GM12878 (cell line): ENCODE results near the gene TBCK. TPM values are rescaled to one million over a fixed set of nuclear protein-coding genes. Genes with fewer than 3 reads are reported as not detected.

ENCODE experiments used
- ATAC-seq: fragments of 200-7000 bp; cut with Tn5 transposase; 3 replicates; pipeline ENCODE4 v1.9.1; 2020; ENCODE audit warnings: mild to moderate bottlenecking, moderate library complexity
- BruUV-seq: library from RNA; stranded (reverse); fragments of 400-500 nt; replicated peaks from 2 replicates; lab custom pipeline; 2021; lab: Mats Ljungman, UMichigan
- CTCF ChIA-PET: fragments of 300-600 bp; sonication (Branson Sonifier 250); formaldehyde crosslinking; extraction: SDS; loops from one replicate; lab custom pipeline; 2021; ENCODE audit warnings: inconsistent platforms; lab: Yijun Ruan, JAX
- POLR2A ChIA-PET: fragments of 350-600 bp; formaldehyde crosslinking; extraction: SDS; loops from one replicate; lab custom pipeline; 2021; ENCODE audit warnings: inconsistent platforms; lab: Charles Lee
- RAD21 ChIA-PET: fragments of 300-600 bp; sonication (Branson Sonifier 250); formaldehyde crosslinking; loops from one replicate; lab custom pipeline; 2023; ENCODE audit warnings: antibody characterized with exemption; ENCODE audit not compliant: unreplicated experiment; lab: Charles Lee
- SMC1A ChIA-PET: fragments of 300-600 bp; sonication (Branson Sonifier 250); formaldehyde crosslinking; loops from one replicate; lab custom pipeline; 2023; ENCODE audit not compliant: unreplicated experiment, uncharacterized antibody; lab: Charles Lee
- DNase-seq: peaks from one replicate; pipeline ENCODE4 v3.0.0-alpha.2; 2011; ENCODE audit warnings: low read depth, low spot score
- FAIRE-seq: peaks from 3 replicates; lab custom pipeline; 2011; peaks lifted over from hg19 to GRCh38; lab: Jason Lieb, UNC
- H2AFZ ChIP-seq: 2 replicates; pipeline ENCODE4 v1.6.0; 2011; ENCODE audit warnings: low read depth, low read length, control low read depth; ENCODE audit not compliant: control insufficient read depth
- H3K27ac ChIP-seq: 2 replicates; pipeline ENCODE4 v1.5.1; 2011; ENCODE audit warnings: control low read depth; ENCODE audit not compliant: control insufficient read depth, insufficient read depth
- H3K27me3 ChIP-seq, 2 experiments: replicated peaks in 1 of 2; 2 replicates each; pipeline versions ENCODE4 v1.6.0 to v1.6.1; 2011; ENCODE audit warnings: low read length in 1 of 2; ENCODE audit not compliant: control insufficient read depth in 2 of 2, insufficient read depth in 2 of 2
- H3K36me3 ChIP-seq, 2 experiments: 2 replicates each; pipeline ENCODE4 v1.5.1; 2011; ENCODE audit warnings: low read length in 1 of 2; ENCODE audit not compliant: control insufficient read depth in 2 of 2, insufficient read depth in 2 of 2
- H3K4me1 ChIP-seq: 2 replicates; pipeline ENCODE4 v1.6.1; 2011; ENCODE audit warnings: mild to moderate bottlenecking, low read length, moderate library complexity, mixed read lengths; ENCODE audit not compliant: control insufficient read depth, insufficient read depth
- H3K4me2 ChIP-seq: 2 replicates; pipeline ENCODE4 v1.6.0; 2011; ENCODE audit warnings: control low read depth; ENCODE audit not compliant: control insufficient read depth, insufficient read depth
- H3K4me3 ChIP-seq: fragments of 200-600 bp; sonication (generic); 2 replicates; pipeline ENCODE4 v1.5.1; 2016
- H3K79me2 ChIP-seq: 2 replicates; pipeline ENCODE4 v1.6.0; 2011; ENCODE audit warnings: low read length; ENCODE audit not compliant: control insufficient read depth, insufficient read depth
- H3K9ac ChIP-seq: 2 replicates; pipeline ENCODE4 v1.8.0; 2011; ENCODE audit warnings: low read length, control low read depth, mixed read lengths; ENCODE audit not compliant: control insufficient read depth, insufficient read depth
- H3K9me3 ChIP-seq: replicated peaks from 3 replicates; pipeline ENCODE4 v1.5.1; 2011; ENCODE audit warnings: mild to moderate bottlenecking, low read length; ENCODE audit not compliant: control insufficient read depth, insufficient read depth
- H4K20me1 ChIP-seq: 2 replicates; pipeline ENCODE4 v1.6.0; 2011; ENCODE audit not compliant: control insufficient read depth, insufficient read depth
- CBFB ChIP-seq: IDR thresholded peaks from 2 replicates; pipeline ENCODE4 v1.6.1; 2016; ENCODE audit warnings: antibody characterized with exemption, low read depth
- ESRRA ChIP-seq: IDR thresholded peaks from 2 replicates; pipeline ENCODE4 v1.6.1; 2012; ENCODE audit warnings: mild to moderate bottlenecking, low read length, improper control_type of control experiment
- IKZF2 ChIP-seq, 2 experiments: fragments of 450-650 bp; IDR thresholded peaks; 2 replicates each; pipeline ENCODE4 v1.6.1; 2017; ENCODE audit warnings: mild to moderate bottlenecking in 2 of 2, moderate library complexity in 2 of 2
- KAT2A ChIP-seq: conservative IDR thresholded peaks from 2 replicates; pipeline ENCODE4 v1.6.1; 2011; ENCODE audit warnings: low read depth, low read length; ENCODE audit not compliant: control insufficient read depth
- NRF1 ChIP-seq: conservative IDR thresholded peaks from 2 replicates; pipeline ENCODE4 v1.6.1; 2011; ENCODE audit warnings: mild to moderate bottlenecking, low read depth, low read length, improper control_type of control experiment
- RFX5 ChIP-seq: IDR thresholded peaks from 2 replicates; pipeline ENCODE4 v1.6.1; 2011; ENCODE audit warnings: low read depth, low read length, improper control_type of control experiment
- YBX1 ChIP-seq: fragments of 450-650 bp; IDR thresholded peaks from 2 replicates; pipeline ENCODE4 v1.6.1; 2016; ENCODE audit warnings: antibody characterized with exemption
- YY1 ChIP-seq: IDR thresholded peaks from 2 replicates; pipeline ENCODE4 v1.6.1; 2011; ENCODE audit warnings: low read depth, mild to moderate bottlenecking, low read length
- ZBED1 ChIP-seq: IDR thresholded peaks from 2 replicates; pipeline ENCODE4 v1.6.1; 2016; ENCODE audit warnings: borderline replicate concordance
- ZNF217 ChIP-seq: fragments of 450-650 bp; IDR thresholded peaks from 2 replicates; pipeline ENCODE4 v1.6.1; 2017; ENCODE audit warnings: antibody characterized with exemption, mild to moderate bottlenecking
- ZNF622 ChIP-seq: fragments of 450-650 bp; IDR thresholded peaks from 2 replicates; pipeline ENCODE4 v1.6.1; 2017; ENCODE audit warnings: mild to moderate bottlenecking, inconsistent platforms
- in situ Hi-C: fragments of 300-500 bp; cut with MboI; formaldehyde crosslinking; loops from 9 replicates; pipeline ENCODE4 v1.14.3; 2018; ENCODE audit warnings: mixed read lengths
- intact Hi-C: fragments of 100-400 bp; cut with micrococcal nuclease; formaldehyde crosslinking; loops from one replicate; pipeline ENCODE4 v1.14.2; 2022; ENCODE audit not compliant: unreplicated experiment
- polyA plus RNA-seq, 11 experiments: library from polyadenylated mRNA; depleted of rRNA in 4 of 11; unstranded in 6 of 11; stranded (reverse) in 5 of 11; fragments of >200 nt; fragmentation: Nextera tagmentation in 4 of 11; fragmentation: Illumina TruSeq in 1 of 11; extraction: Ambion mirVana in 4 of 11; extraction: Trizol in 1 of 11; gene quantifications; 1 replicate in 1 of 11; 2 replicates in 10 of 11; pipeline versions ENCODE4 v1.2.1 to v1.2.3, GENCODE V29; 2011 to 2016; ENCODE audit warnings: inconsistent platforms in 2 of 11, missing spikeins in 2 of 11, low read depth in 1 of 11
- total RNA-seq, 4 experiments: library from RNA; depleted of rRNA in 3 of 4; stranded (reverse); fragments of >200 nt in 3 of 4; fragmentation: Illumina TruSeq in 1 of 4; extraction: Trizol in 1 of 4; gene quantifications; 2 replicates each; pipeline versions ENCODE4 v1.2.1 to v1.2.3, GENCODE V29; 2013 to 2021
- TF ChIP-seq, protein P1 (sequence below): fragments of 450-650 bp; IDR thresholded peaks from 2 replicates; pipeline ENCODE4 v1.6.1; 2014; ENCODE audit warnings: mild to moderate bottlenecking
- TF ChIP-seq, protein P2 (sequence below): fragments of 450-650 bp; IDR thresholded peaks from 2 replicates; pipeline ENCODE4 v1.6.1; 2017; ENCODE audit warnings: borderline replicate concordance
- TF ChIP-seq, protein P3 (sequence below): IDR thresholded peaks from 2 replicates; pipeline ENCODE4 v1.6.1; 2011; ENCODE audit warnings: borderline replicate concordance, low read depth, mild to moderate bottlenecking, moderate library complexity, low read length; ENCODE audit not compliant: insufficient read depth, poor library complexity, severe bottlenecking
- TF ChIP-seq, protein P4 (sequence below): fragments of 450-650 bp; IDR thresholded peaks from 2 replicates; pipeline ENCODE4 v1.6.1; 2017; ENCODE audit warnings: antibody characterized with exemption, mild to moderate bottlenecking, moderate library complexity

TBCK gene
- total and polyA plus RNA-seq, 10 of the 15 experiments (the other 5 are each of a cell fraction or from before 2014, with no cell fraction given): 4.1 to 30.3 (median 20.2) TPM

DNA sequence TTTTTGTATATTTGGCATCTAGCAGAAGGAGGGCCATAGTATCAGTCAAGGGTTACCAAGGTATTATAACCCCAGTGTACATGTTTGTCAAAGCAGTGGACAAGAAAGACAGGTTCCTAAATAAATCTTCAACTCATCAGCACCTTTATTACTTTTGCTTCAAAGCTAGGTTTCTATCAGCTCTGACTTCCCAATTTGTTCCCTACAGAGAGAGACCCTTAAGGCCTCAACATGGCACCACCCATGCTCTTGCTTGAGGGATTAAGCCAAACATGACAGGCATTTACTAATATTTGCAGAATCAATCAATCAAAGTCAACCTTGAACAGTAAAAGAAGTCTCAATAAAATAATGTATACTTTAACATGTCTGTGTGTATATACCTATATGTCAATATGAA, 9.4 kb downstream of the TBCK start:
- Histone ChIP-seq H3K27me3 (no peaks in the 10 kb centered on the region), H3K4me2 (no peak overlapping the region), H4K20me1 (no peaks in the 10 kb centered on the region), H3K4me1 (no peaks in the 10 kb centered on the region), H3K27ac (no peak overlapping the region), H3K9ac (no peak overlapping the region), H3K4me3 (no peak overlapping the region), H3K36me3 (no peaks in the 10 kb centered on the region), H2AFZ (no peak overlapping the region), H3K9me3 (no peaks in the 10 kb centered on the region), H3K79me2 (peaks cover 8% of the 10 kb centered on the region)
- intact Hi-C loops: no loop called here
- ATAC-seq (no peak), DNase-seq (no peak), FAIRE-seq (no peak)
- ChIA-PET SMC1A (interaction anchor here (0.9 kb wide), 1 partner anchor 39 kb away, joined by 3 read pairs; no protein-coding TSS in a partner anchor), RAD21 (no interaction called here), POLR2A (no interaction called here), CTCF (interaction anchor here (1.2 to 1.8 kb wide), 2 partner anchors 18 to 48 kb away, joined by 3 read pairs; no protein-coding TSS in a partner anchor)
- in situ Hi-C loops: no loop called here
- BruUV-seq: no TSS peak
- TF ChIP-seq NRF1 (no peak), YBX1 (no peak), KAT2A (no peak), CBFB (no peak), ZNF217 (no peak), RFX5 (no peak), ZBED1 (no peak), ESRRA (no peak), YY1 (no peak), ZNF622 (no peak), IKZF2 (IDR thresholded peaks at IDR 0.05) (no peak)
- TF ChIP-seq, protein P1, sequence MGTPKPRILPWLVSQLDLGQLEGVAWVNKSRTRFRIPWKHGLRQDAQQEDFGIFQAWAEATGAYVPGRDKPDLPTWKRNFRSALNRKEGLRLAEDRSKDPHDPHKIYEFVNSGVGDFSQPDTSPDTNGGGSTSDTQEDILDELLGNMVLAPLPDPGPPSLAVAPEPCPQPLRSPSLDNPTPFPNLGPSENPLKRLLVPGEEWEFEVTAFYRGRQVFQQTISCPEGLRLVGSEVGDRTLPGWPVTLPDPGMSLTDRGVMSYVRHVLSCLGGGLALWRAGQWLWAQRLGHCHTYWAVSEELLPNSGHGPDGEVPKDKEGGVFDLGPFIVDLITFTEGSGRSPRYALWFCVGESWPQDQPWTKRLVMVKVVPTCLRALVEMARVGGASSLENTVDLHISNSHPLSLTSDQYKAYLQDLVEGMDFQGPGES: no peak
- TF ChIP-seq, protein P2, sequence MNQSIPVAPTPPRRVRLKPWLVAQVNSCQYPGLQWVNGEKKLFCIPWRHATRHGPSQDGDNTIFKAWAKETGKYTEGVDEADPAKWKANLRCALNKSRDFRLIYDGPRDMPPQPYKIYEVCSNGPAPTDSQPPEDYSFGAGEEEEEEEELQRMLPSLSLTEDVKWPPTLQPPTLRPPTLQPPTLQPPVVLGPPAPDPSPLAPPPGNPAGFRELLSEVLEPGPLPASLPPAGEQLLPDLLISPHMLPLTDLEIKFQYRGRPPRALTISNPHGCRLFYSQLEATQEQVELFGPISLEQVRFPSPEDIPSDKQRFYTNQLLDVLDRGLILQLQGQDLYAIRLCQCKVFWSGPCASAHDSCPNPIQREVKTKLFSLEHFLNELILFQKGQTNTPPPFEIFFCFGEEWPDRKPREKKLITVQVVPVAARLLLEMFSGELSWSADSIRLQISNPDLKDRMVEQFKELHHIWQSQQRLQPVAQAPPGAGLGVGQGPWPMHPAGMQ: no peak
- TF ChIP-seq, protein P3, sequence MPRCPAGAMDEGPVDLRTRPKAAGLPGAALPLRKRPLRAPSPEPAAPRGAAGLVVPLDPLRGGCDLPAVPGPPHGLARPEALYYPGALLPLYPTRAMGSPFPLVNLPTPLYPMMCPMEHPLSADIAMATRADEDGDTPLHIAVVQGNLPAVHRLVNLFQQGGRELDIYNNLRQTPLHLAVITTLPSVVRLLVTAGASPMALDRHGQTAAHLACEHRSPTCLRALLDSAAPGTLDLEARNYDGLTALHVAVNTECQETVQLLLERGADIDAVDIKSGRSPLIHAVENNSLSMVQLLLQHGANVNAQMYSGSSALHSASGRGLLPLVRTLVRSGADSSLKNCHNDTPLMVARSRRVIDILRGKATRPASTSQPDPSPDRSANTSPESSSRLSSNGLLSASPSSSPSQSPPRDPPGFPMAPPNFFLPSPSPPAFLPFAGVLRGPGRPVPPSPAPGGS: no peak
- TF ChIP-seq, protein P4, sequence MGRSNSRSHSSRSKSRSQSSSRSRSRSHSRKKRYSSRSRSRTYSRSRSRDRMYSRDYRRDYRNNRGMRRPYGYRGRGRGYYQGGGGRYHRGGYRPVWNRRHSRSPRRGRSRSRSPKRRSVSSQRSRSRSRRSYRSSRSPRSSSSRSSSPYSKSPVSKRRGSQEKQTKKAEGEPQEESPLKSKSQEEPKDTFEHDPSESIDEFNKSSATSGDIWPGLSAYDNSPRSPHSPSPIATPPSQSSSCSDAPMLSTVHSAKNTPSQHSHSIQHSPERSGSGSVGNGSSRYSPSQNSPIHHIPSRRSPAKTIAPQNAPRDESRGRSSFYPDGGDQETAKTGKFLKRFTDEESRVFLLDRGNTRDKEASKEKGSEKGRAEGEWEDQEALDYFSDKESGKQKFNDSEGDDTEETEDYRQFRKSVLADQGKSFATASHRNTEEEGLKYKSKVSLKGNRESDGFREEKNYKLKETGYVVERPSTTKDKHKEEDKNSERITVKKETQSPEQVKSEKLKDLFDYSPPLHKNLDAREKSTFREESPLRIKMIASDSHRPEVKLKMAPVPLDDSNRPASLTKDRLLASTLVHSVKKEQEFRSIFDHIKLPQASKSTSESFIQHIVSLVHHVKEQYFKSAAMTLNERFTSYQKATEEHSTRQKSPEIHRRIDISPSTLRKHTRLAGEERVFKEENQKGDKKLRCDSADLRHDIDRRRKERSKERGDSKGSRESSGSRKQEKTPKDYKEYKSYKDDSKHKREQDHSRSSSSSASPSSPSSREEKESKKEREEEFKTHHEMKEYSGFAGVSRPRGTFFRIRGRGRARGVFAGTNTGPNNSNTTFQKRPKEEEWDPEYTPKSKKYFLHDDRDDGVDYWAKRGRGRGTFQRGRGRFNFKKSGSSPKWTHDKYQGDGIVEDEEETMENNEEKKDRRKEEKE: no peak
